ENCODE data around the gene CAB39. TPM values are rescaled to one million over a fixed set of nuclear protein-coding genes. Genes with fewer than 3 reads are reported as not detected.

Gene CAB39
- total and polyA plus RNA-seq, 2 of the 8 experiments (the other 6 are each of a cell fraction or from before 2014, with no cell fraction given), result 16.4 to 50.5 TPM

GRCh38 chr2:230748087-230748486, 35.4 kb downstream of the CAB39 start:
- H3K9me3 ChIP-seq (ENCODE audit: insufficient read depth in 2 of 2, low read depth in 1 of 2, low read length in 1 of 2), result no peaks in the 10 kb centered on the region
- ChIA-PET POLR2A (ENCODE audit: partially characterized antibody) (no interaction called here), CTCF (ENCODE audit: partially characterized antibody) (interaction anchor here (0.5 kb wide), 1 partner anchor 66 kb away, joined by 3 read pairs; no protein-coding TSS in a partner anchor)
- peaks cover 0 to 2% of the 10 kb centered on the region in 2 experiments for H4K20me1 ChIP-seq (replicated peaks in 1 of 2; ENCODE audit: control insufficient read depth in 1 of 2, insufficient read depth in 2 of 2, low read length in 2 of 2)
- peaks cover 0 to 63% of the 10 kb centered on the region in 2 experiments; a peak in 3 of 4 replicates for H3K79me2 ChIP-seq (ENCODE audit: control insufficient read depth in 1 of 2, insufficient read depth in 2 of 2, low read length in 2 of 2)
- no peaks in the 10 kb centered on the region; a peak in 1 of 8 replicates for H3K36me3 ChIP-seq (ENCODE audit: control insufficient read depth in 2 of 4, insufficient read depth in 4 of 4, low read length in 3 of 4)
- H4K91ac ChIP-seq (replicated peaks; ENCODE audit: insufficient read length, low read length), result no peak overlapping the region
- H3K56ac ChIP-seq (replicated peaks; ENCODE audit: insufficient read length, low read depth, low read length), result no peak overlapping the region
- H3K4ac ChIP-seq (replicated peaks; ENCODE audit: insufficient read length, low read depth, low read length), result no peak overlapping the region
- no peak overlapping the region for H3K4me3 ChIP-seq (ENCODE audit: extremely low read depth in 1 of 4, insufficient read depth in 2 of 4, low read depth in 3 of 4, low read length in 4 of 4)
- no peak overlapping the region for H3K23ac ChIP-seq (ENCODE audit: insufficient read length)
- no peaks in the 10 kb centered on the region for H3K27me3 ChIP-seq (replicated peaks in 1 of 4; ENCODE audit: control insufficient read depth in 3 of 4, extremely low read depth in 1 of 4, insufficient read depth in 3 of 4, low read length in 3 of 4)
- no peak overlapping the region for H2AK5ac ChIP-seq (ENCODE audit: low read depth, low read length)
- no peaks in the 10 kb centered on the region; the same call in 1 of the 2 replicates for H3K79me1 ChIP-seq (ENCODE audit: low read depth, low read length)
- no peak for DNase-seq (ENCODE audit: low read depth in 1 of 2, low spot score in 2 of 2)
- H2BK20ac ChIP-seq (ENCODE audit: low read length), result no peak overlapping the region
- H4K8ac ChIP-seq (ENCODE audit: extremely low read depth, insufficient read depth, low read length), result no peak overlapping the region
- no peak overlapping the region for H3K27ac ChIP-seq (ENCODE audit: low read depth, low read length)
- no peak overlapping the region for H2AFZ ChIP-seq (ENCODE audit: low read length)
- H2BK5ac ChIP-seq (ENCODE audit: low read depth, low read length), result no peak overlapping the region
- H3K4me2 ChIP-seq (ENCODE audit: insufficient read depth in 1 of 2, low read depth in 2 of 2, low read length in 2 of 2), result no peak overlapping the region
- no peak overlapping the region for H2BK12ac ChIP-seq (ENCODE audit: low read depth, low read length)
- 94% methylated on average over 2 of the region's 2 CpGs; no CpG with 5 or more reads in 1 of the 2 experiments for WGBS, 2 experiments (ENCODE audit: extremely low coverage in 1 of 2, insufficient coverage in 1 of 2, insufficient read length in 1 of 2, insufficient replicate concordance in 2 of 2, low coverage in 1 of 2, low lambda C conversion rate in 2 of 2, missing lambda C conversion rate in 1 of 2)
- H3K9ac ChIP-seq (replicated peaks in 1 of 4; ENCODE audit: extremely low read depth in 1 of 4, low read depth in 3 of 4, low read length in 3 of 4), result no peak overlapping the region
- no peaks in the 10 kb centered on the region for H3K4me1 ChIP-seq (replicated peaks in 1 of 4; ENCODE audit: control insufficient read depth in 3 of 4, insufficient read depth in 4 of 4, low read length in 3 of 4)
- no peak overlapping the region for H4K5ac ChIP-seq (ENCODE audit: insufficient read length, low read depth, low read length)
- FAIRE-seq, result no peak
- no peak overlapping the region for H2BK120ac ChIP-seq (replicated peaks; ENCODE audit: low read depth, low read length)
- H3K18ac ChIP-seq (ENCODE audit: extremely low read depth, low read length), result no peak overlapping the region
- no peak overlapping the region for H2BK15ac ChIP-seq (ENCODE audit: low read length)
- no peak overlapping the region for H3K14ac ChIP-seq (ENCODE audit: insufficient read length)
- no peaks in the 10 kb centered on the region for H3K23me2 ChIP-seq (ENCODE audit: low read depth, low read length)
- TF ChIP-seq GABPA (IDR thresholded peaks at IDR 0.05; ENCODE audit: borderline replicate concordance, insufficient read depth, low read length) (no peak), CTBP2 (IDR thresholded peaks at IDR 0.05; ENCODE audit: borderline replicate concordance, insufficient read depth, insufficient read length, low read length) (no peak), ATF3 (IDR thresholded peaks at IDR 0.05; ENCODE audit: insufficient read depth, low read depth, low read length) (no peak)

All from H1 (cell line).